ENCODE measurements around the gene COBL. TPM values are rescaled to one million over a fixed set of nuclear protein-coding genes. Genes with fewer than 3 reads are reported as not detected.
A peak's percentile ranks its signal among the peaks of the same experiment; 100 is the strongest.
"Not testable (repeated sequence)": the region's sequence is repeated elsewhere in the genome, so short reads cannot be mapped to it uniquely, and the experiment has no call there.

COBL gene
- total RNA-seq, 1 experiment from 2014 or later: 7.6 TPM

DNA sequence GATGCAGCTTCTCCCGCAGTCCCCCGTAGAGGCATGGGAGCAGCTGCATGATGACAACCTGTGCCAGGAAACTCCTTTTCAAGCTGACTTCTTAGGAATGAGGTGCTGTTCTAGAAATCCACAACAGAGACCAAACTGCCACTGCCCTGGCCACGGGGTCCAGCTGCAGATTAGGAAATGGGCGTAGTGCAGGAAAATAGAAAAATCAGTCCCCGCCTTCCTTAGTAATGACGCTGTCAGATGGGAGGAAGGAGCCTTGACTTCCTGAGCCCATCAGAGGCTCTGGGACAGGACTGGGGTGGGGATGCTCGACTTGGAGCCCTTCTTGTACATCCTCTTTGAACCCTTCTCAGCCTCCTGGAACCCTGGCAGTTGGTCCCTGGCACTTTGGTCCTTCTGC lies 306.1 kb downstream of the COBL start:
- DNase-seq (ENCODE audit: low spot score): no peak

DNA sequence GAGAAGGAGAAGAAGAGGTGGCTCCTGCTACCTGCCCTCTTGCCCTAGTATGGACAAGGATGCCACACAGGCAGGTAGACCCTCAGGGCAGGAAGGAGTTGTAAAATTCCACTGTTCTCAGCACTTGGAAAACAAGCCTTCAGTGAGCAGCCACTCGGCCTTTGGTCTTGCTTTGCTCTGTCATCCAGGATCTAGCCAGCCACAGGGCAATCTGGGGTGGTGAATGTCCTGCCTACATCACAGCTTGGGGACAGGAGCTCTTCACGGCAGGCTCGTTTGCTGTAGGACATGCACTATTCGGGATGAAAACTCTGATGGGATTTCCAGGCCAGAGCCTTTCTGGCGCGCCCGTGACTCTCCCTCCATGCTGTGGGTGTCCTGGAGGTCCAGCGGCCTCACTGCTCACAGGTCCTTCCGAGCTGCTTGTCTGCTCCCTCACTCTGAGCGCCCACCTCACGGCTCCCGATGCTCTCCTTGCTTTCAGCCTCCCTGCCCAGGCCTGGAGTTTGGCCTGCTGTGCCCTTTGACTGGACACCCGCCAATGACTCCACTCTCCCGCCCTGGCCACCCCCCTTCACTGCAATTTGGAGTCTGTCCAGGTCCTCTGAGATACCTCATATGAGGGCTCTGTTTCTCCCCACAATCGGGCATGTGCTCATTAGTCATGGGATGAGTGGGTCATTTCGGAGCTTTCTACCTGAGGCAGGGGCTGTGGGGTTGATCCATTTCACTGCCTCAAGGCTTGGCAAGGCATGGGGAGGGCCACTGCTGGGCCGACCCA lies 306.7 kb downstream of the COBL start:
- no peak for DNase-seq (ENCODE audit: low spot score)

DNA sequence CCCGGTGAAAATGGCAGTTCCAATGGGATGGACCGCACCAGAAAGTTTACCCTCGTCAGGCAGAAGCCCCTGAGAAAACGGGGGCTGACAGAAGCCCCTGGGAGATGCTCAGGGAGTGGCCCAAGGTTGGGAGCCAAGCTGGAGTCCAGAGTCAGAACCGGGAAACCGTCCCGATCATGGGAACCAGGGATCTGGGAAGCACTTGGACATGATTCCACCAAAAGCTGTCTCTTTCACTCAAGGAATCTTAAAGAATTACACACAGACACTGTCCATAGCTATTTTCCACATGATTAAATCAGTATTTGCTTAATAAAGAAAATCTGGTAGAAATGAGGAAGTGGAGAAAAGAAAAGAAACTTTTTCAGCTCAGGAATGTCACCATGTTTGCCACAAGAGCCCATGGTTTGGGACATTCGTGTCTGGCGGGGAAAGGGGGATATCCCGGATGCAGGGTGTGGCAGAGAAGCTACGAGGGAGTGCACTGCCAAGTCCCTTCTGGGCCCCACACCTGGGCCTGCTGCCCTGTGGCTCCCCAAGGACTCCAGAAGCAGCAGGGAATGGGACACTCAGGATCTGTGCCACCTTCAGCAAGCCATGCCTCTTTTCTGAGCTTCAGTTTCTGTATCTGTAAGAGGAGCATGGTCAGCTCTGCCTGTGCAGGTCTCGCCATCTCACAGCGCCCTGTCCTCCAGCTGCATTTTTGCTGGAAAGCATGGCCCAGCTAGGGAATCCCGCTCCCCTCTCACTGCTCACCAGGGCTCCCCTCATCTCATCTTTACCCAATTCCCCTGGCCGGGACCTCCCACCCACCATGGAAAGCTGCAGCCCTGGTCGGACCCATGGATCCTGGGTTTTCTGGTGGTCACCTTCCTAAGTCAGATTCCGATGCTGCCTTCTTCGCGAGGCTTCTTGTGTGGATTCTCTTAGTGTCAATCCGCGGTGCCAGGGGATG lies 308.8 kb downstream of the COBL start:
- DNase-seq (ENCODE audit: low spot score): no peak

DNA sequence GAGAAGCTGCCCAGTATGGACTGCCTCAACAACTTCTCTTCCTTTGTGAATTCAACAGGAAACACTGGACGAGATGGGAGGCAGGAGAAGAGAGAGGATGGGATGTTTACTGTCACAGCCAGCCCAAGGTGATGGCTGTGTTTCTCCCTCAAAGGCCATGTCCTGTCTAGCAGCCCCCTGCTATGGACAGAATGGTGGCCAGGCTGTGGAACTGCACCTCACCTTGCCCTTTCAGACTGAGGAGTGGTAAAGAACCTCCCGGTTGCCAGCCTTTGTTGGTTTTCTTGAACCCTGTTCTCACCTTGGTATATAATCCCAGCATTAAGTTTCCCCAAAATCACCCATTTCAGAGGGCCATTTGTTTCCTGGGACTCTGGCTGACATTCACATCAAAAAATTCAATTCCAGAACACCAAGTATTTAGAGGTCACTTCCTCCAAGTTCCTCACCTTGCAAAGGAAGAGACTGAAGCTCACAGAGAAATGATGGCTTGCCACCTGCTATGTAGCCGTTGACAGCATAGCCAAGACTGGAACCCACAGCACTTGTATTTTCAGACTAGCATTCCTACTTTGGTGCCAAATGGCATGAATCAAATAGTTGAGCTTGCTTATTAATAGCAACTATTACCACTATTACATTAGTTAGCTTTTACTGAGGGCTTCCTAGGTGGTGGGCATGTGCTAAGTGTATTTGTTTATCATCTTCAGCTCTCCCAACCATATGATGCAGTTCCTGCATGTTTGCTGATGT lies 309.9 kb downstream of the COBL start:
- no peak for DNase-seq (ENCODE audit: low spot score)

DNA sequence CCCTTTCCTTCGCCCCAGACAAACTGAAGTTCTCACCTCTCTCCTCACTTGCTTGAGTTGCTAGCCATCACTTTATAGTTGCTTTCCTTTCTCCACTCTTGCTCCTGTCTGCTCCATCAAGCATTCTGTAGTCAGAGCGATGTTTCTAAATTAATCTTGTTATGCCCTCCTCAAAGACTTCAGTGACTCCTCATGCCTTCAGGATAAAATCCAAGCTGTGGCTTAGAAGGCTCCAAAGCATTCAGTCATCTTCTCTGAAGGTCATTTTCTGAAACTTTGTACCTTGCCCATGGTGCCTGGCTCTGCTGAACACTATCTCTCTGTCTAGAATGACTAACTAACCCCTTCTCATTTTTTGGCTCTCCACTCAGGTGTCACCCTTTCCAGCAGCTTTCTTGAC lies 311.5 kb downstream of the COBL start:
- DNase-seq (ENCODE audit: low spot score): no peak

DNA sequence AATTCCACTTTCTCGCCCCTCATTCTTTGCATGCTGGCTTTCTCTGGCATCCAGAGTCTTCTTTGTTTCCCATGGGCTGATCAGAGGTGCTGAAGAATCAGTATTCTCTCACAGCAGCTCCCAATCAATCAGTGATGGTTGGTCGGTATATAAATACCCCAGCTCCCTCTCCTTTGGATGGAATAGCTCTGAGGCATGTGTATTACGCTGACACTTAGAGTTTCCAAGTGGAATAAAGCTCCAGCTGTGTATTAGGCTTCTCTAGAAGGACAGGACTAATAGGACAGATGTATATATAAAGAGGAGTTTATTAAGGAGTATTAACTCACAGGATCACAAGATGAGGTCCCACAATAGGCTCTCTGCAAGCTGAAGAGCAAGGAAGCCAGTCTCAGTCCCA lies 315.7 kb downstream of the COBL start:
- DNase-seq (ENCODE audit: low spot score): peak; percentile 26

DNA sequence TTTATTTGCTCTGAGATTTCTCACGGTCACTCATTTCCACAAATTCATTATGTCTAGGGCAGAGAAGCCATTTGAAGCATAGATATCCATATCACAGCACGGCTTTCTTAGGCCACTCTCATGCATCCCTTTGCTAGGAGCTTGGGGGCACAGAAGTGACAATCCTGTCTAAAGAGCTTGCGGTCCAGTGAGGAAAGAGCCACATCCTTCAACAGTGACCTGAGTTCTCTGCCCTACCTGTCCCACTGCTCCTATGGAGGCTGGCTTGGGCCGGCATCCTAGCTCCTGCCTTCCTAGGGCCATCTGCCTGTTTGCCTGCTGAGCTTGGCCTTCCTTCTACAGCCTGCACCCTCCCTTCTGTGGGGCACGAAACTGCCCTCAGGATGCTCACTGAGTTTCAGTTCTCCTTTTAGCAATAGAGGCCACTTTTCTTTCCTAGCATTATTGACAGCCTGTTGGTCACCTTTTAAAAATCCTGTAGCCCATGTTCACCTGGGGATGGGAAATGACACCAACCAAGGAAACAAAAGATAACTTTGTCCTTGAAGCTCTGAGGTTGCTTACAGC lies 321.8 kb downstream of the COBL start:
- no peak for DNase-seq (ENCODE audit: low spot score)

DNA sequence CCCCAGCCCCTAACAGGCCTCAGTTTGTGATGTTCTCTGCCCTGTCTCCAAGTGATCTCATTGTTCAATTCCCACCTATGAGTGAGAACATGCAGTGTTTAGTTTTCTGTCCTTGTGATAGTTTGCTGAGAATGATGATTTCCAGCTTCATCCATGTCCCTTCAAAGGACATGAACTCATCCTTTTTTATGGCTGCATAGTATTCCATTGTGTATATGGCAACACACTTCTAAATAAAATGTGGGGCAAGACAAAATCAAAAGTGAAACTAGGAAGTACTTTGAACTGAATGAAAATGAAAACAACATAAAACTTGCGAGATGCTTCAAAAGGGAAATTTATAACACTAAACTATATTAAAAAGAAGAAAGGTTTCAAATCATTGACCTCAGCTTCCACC lies 326.4 kb downstream of the COBL start:
- not testable (repeated sequence) for DNase-seq (ENCODE audit: low spot score)

DNA sequence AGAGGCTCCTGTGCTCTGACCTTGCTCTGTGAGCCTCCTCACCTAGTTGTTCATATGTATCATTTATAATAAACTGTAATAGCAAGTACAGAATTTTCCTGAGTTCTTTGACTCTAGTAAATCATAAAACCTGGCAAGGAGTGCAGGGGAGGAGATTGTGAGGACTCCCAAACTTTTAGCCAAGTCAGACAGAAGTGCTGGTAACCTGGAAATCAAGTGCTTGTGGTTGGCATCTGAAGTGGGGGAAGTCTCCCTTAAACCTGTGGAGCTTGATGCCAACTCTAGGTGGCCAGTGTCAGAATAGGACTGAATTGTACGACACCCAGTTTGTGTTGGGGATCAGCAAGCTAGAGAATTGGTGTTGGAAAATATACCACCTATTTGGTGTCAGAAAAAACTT lies 327.6 kb downstream of the COBL start:
- DNase-seq (ENCODE audit: low spot score): no peak

DNA sequence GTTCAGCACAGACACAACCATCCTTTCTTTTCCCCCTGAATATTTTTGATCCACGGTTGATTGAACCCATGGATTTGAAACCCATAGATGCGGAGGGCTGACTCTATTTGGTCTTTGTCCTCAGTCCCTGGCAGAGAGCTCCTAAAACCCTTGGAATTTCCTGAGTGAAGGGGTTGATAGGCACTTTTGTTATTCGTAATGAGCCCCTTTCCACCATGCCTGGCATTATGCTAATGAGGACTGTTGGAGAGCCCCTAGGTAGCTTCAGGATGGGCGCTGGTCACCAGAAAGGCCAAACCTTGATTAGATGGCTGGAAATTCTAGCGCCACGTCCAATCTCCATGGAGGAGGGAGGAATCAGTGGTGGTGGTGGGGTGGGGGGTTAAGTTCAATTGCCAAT lies 328.1 kb downstream of the COBL start:
- no peak for DNase-seq (ENCODE audit: low spot score)

DNA sequence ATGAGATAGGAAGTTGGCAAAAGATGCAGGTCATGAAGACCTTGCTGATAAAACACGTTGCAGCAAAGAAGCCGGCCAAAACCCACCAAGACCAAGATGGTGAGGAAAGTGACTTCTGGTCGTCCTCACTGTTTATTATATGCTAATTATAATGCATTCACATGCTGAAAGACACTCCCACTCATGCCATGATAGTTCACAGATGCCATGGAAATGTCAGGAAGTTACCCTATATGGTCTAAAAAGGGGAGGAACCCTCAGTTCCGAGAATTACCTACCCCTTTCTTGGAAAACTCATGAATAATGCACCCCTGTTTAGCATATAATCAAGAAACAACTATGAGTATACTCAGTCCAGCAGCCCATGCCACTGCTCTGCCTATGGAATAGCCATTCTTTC lies 331.5 kb downstream of the COBL start:
- no peak for DNase-seq (ENCODE audit: low spot score)

DNA sequence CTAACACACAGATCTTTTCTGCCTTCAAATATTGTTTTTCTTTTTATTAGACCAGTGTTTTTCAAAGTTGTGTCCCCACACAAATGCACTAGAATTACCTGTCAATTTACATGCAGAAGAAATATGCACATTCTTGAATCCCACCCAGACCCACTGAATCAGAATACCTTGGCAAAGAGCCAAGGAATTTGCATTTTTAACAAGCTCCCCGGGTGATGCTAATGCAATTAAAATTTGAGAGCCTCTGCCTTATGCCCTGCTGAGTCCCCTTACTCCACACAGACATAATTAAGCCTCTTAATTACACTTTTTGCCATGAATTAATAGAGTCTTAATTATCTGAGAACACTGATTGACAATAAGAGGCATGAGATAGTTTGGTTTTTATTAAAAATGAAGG lies 332.8 kb downstream of the COBL start:
- no peak for DNase-seq (ENCODE audit: low spot score)

DNA sequence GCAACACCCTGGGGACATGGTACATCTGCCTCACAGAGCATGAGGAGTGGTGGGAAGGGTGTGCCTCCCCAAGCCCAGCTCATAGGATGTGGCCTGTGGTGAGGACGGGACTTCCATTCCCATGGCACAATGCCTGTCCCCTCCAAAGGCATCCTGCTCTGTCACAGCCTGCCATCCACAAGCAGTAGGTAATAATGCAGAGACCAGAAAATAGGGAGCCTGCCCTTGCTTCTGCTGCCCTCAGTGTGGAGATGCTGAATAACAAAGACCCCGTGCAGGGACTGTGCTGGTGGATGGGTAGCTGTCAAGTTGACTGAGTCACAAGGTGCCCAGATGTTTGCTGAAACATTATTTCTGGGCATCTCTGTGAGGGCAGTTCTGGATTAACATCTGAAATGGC lies 334.0 kb downstream of the COBL start:
- DNase-seq (ENCODE audit: low spot score): peak; percentile 23

DNA sequence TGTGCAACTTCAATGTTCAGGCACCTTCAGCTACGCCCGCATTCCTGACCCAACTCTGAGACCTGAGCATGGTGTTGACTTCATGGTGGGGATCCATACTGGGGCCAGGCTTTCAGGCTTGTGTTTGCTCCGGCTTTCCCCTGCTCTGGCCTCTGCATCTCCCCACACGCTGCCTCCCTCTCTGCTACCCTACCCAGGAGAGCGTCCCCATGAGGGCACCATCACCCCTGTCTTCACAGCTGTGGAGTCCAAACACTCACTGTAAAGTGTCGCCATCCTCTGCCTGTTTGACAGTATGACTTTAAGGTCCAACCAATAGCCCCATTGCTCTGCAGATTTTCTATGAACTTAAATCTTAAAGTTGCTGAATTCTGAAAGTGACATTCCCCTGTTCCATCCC lies 334.9 kb downstream of the COBL start:
- DNase-seq (ENCODE audit: low spot score): no peak

DNA sequence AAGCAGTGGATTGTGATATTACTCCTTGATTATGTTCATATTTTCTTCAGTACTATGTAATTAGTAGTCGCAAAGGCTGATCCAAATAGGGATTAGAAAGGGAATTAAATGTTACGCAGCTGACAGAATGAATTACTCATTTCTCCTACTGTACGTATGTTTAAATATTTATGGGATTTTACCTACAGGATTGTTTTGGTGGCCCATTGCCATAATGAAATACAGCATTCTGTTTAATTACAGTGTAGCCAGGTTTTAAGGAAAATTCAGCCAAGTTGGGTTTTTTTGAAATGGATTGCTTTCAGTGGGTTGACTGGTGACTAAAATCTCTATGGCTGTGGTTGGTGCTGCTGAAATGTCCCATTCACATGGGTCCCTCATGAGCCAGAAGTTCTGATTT lies 336.2 kb downstream of the COBL start:
- DNase-seq (ENCODE audit: low spot score): no peak

DNA sequence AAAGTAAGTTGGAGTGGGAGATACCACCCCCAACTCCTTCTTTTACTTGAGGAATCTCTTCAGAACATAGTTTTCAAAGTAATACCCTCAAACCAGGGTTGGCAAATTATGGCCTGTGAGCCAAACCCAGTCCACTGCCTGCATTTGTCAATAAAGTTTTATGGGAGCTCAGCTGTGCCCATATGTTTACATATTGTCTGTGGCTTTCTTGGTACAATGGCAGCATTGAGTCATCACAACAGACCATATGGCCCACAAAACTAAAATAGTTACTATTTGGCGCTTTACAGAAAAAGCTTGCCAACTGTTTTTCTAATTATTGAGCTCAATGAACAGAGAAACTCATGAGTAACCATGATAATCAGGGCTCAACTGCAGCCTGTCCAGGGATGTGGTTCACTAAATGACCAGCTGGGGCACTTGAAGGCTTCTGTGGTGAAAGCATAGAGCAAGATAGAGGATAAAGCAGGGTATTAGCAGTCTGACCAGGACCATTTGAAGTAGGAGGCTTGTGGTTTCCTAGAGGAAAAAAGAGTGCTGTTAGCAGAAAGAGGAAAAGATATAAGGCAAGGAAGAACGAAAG lies 337.9 kb downstream of the COBL start:
- peak; percentile 58 for DNase-seq (ENCODE audit: low spot score)

DNA sequence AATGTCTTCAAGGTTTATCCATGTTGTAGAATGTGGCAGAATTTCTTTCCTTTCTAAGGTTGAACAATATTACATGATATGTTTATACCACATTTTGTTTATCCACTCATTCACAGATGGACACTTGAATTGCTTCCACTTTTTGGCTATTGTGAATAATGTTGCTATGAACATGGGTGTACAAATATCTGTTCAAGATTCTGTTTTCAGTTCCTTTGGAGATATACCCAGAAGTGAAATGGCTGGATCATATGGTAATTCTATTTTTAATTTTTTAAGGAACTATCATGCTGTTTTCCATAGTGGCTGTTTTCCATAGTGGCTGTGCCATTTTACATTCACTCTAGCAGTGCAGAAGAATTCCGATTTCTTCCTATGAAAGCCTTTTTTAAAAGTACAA lies 339.2 kb downstream of the COBL start:
- DNase-seq (ENCODE audit: low spot score): no peak

DNA sequence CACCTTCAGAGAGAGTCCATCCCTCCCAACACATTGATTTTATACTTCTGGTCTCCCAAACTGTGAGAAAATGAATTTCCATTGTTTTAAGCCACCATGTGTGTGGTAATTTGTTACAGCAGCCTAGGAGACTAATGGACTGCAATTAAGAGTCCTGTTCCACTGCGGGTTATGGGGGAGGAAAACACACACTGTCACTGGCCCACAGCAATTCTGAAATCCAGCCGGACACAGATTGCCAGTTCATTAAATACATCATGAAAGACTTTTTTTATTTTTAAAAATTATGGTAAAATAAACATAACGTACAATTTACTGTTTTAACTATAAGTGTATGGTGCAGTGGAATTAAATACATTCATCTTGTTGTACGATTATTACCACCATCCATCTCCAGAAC lies 340.5 kb downstream of the COBL start:
- no peak for DNase-seq (ENCODE audit: low spot score)

DNA sequence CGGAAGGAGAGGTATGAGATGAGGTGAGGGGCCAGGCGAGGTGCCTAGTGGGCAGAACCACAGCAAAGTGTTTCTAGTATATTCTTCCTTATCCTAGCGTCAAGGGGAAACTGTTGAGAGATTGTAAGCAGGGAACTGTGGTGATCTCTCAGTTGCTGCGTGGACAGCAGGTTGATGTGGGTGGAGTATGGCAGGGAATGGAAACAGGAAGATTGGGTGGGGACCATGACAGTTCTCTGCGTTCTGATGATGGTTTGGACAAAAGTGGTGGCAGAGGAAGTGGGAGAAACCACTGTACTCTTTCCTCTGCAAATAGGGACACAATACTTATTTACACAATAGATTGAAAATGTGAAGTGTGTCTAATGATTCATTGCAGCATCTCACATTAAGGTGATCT lies 342.4 kb downstream of the COBL start:
- no peak for DNase-seq (ENCODE audit: low spot score)

DNA sequence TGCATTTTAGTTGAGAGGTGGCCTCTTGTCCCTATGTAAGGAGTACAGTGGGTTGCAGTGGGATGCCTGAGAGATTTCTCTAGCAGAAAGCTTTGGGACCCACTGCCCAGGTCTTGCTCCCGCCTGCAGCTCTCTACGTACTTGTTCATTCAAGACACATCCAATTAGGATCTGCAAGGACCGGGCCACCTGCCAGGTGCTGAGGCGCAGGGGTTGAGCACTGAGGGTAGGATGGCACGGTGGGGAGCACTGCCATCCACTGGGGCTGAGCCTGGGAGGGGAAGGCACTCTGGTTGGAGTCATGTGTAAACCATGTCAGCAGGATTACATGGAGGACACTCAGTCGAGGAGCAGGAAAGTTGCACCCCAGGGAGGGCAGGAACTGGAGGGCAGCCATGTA lies 342.8 kb downstream of the COBL start:
- DNase-seq (ENCODE audit: low spot score): no peak

DNA sequence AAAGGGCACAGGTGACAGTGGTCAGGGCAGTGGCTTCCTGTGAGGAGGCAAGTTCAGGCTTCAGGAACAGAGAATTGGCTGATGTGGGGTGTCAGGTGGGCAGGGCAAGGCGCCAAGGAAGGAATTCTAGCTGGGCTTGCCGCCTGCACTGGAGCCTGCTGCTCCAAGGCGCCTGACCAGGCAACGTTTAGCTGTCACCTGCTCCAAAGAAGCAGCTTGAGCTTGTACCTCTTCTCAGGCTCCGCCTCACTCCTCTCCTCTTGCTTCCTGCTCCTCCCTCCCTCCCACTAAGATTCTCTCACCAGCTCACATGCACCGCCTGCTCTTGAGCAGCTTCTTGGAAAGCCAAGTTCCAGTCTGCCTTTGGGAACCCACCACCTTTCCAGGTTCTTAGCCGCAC lies 346.5 kb downstream of the COBL start:
- peak; percentile 39 for DNase-seq (ENCODE audit: low spot score)
